ENCODE measurements around the gene SCAI.

The SCAI gene

DNA sequence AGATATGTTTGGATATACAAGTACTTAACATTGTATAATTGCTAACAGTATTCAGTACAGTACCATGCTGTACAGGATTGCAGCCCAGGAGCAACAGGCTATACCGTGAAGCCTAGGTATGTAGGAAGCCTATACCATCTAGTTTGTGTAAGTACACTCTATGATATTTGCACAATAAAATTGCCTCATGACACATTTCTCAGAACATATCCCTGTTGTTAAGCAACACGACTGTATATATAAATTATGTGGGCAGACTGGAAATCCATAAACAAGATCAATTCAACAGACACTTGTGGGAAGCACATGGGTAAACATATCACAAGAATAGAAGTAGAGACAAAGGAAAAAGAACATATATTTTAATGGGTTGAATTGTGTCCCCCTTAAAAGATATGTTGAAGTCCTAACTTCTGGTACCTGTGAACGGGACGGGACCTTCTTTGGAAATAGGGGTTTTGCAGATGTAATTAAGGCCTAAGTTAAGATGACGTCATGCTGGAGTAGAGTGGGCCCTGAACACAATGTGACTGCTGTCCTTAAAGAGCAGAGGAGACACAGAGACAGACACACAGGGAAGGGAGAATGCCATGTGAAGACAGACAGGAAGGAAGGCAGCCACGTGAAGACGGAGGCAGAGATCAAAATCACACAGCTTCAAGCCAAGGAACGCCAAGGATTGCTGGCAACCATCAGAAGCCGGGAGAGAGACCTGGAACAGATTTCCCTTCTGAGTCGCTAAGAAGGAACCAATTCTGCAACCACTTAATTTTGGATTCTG is 76.3 kb downstream of the SCAI start:
- no peak overlapping the region for H4K8ac ChIP-seq (ENCODE audit: low read length)
- H3K18ac ChIP-seq (ENCODE audit: low read depth in 1 of 2, low read length in 2 of 2): no peak overlapping the region
- H2AFZ ChIP-seq (ENCODE audit: low read depth, low read length): no peak overlapping the region
- H2BK12ac ChIP-seq (ENCODE audit: low read length in 2 of 2): peak overlapping the region in 1 of 2 experiments; percentile 31
- no peaks in the 10 kb centered on the region for H3K36me3 ChIP-seq (ENCODE audit: control insufficient read depth in 1 of 2, insufficient read depth in 2 of 2, low read depth in 1 of 2, low read length in 2 of 2)
- H3K27me3 ChIP-seq (ENCODE audit: control insufficient read depth in 1 of 2, insufficient read depth in 1 of 2, low read length in 2 of 2): no peaks in the 10 kb centered on the region
- H3K4ac ChIP-seq (ENCODE audit: low read depth in 1 of 2, low read length in 2 of 2): peak overlapping the region in 1 of 2 experiments; percentile 28
- H3K79me1 ChIP-seq (replicated peaks; ENCODE audit: low read length, poor library complexity, severe bottlenecking): no peaks in the 10 kb centered on the region
- no peaks in the 10 kb centered on the region for H3K4me1 ChIP-seq (ENCODE audit: control insufficient read depth, insufficient read depth, low read depth, low read length)
- H3K27ac ChIP-seq (ENCODE audit: low read length, poor library complexity, severe bottlenecking): no peak overlapping the region
- peak; percentile 59 for DNase-seq
- no peaks in the 10 kb centered on the region for H3K9me3 ChIP-seq (ENCODE audit: control insufficient read depth, low read length)
- H4K91ac ChIP-seq (ENCODE audit: low read length): no peak overlapping the region
- H3K9ac ChIP-seq (ENCODE audit: low read length): peak overlapping the region; percentile 57
- no peak overlapping the region for H2BK120ac ChIP-seq (ENCODE audit: low read depth, low read length)
- 78% methylated on average over 8 of the region's 10 CpGs for WGBS
- H2BK5ac ChIP-seq (ENCODE audit: low read depth, low read length, poor library complexity, severe bottlenecking): no peak overlapping the region
- H3K4me3 ChIP-seq (ENCODE audit: insufficient read depth in 1 of 2, low read depth in 1 of 2, low read length in 2 of 2): peak overlapping the region in 1 of 2 experiments; percentile 3
- H3K4me2 ChIP-seq (ENCODE audit: low read length, poor library complexity, severe bottlenecking): no peak overlapping the region
- H3K14ac ChIP-seq (ENCODE audit: low read length in 2 of 2): peak overlapping the region in 1 of 2 experiments; percentile 55
- no peak overlapping the region for H2AK5ac ChIP-seq (ENCODE audit: low read length, severe bottlenecking)
- no peak overlapping the region for H2BK15ac ChIP-seq (ENCODE audit: low read depth, poor library complexity, severe bottlenecking)
- no peak overlapping the region for H3K23ac ChIP-seq (ENCODE audit: low read length in 2 of 2)

DNA sequence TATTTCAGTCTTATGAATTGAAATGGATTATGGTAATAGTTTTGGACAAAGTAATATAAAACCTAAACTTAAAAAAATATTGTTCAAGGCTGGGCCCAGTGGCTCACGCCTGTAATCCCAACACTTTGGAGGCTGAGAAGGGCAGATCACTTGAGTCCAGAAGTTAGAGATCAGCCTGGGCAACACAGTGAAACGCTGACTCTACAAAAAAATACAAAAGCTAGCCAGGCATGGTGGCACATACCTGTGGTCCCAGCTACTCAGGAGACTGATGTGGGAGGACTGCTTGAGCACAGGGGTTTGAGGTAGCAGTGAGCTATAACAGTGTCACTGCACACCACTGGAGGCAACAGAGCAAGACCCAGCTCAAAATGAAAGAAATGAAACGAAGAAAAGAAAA is 81.9 kb downstream of the SCAI start:
- Histone ChIP-seq H3K14ac (ENCODE audit: low read length in 2 of 2) (no peak overlapping the region), H2BK12ac (ENCODE audit: low read length in 2 of 2) (no peak overlapping the region), H3K4me2 (ENCODE audit: low read length, poor library complexity, severe bottlenecking) (no peak overlapping the region), H3K27ac (ENCODE audit: low read length, poor library complexity, severe bottlenecking) (no peak overlapping the region), H3K23ac (ENCODE audit: low read length in 2 of 2) (no peak overlapping the region), H3K4me3 (ENCODE audit: insufficient read depth in 1 of 2, low read depth in 1 of 2, low read length in 2 of 2) (no peak overlapping the region), H4K8ac (ENCODE audit: low read length) (no peak overlapping the region), H2AK5ac (ENCODE audit: low read length, severe bottlenecking) (no peak overlapping the region), H3K27me3 (ENCODE audit: control insufficient read depth in 1 of 2, insufficient read depth in 1 of 2, low read length in 2 of 2) (no peaks in the 10 kb centered on the region), H3K79me1 (replicated peaks; ENCODE audit: low read length, poor library complexity, severe bottlenecking) (peaks cover 2% of the 10 kb centered on the region), H2AFZ (ENCODE audit: low read depth, low read length) (no peak overlapping the region), H2BK120ac (ENCODE audit: low read depth, low read length) (no peak overlapping the region), H3K4ac (ENCODE audit: low read depth in 1 of 2, low read length in 2 of 2) (no peak overlapping the region), H4K91ac (ENCODE audit: low read length) (no peak overlapping the region), H2BK5ac (ENCODE audit: low read depth, low read length, poor library complexity, severe bottlenecking) (no peak overlapping the region), H3K4me1 (ENCODE audit: control insufficient read depth, insufficient read depth, low read depth, low read length) (no peaks in the 10 kb centered on the region), H3K36me3 (ENCODE audit: control insufficient read depth in 1 of 2, insufficient read depth in 2 of 2, low read depth in 1 of 2, low read length in 2 of 2) (no peaks in the 10 kb centered on the region), H3K9me3 (ENCODE audit: control insufficient read depth, low read length) (no peaks in the 10 kb centered on the region), H3K9ac (ENCODE audit: low read length) (no peak overlapping the region), H3K18ac (ENCODE audit: low read depth in 1 of 2, low read length in 2 of 2) (no peak overlapping the region), H2BK15ac (ENCODE audit: low read depth, poor library complexity, severe bottlenecking) (no peak overlapping the region)
- no peak for DNase-seq
- WGBS: 98% methylated on average over 2 of the region's 3 CpGs

DNA sequence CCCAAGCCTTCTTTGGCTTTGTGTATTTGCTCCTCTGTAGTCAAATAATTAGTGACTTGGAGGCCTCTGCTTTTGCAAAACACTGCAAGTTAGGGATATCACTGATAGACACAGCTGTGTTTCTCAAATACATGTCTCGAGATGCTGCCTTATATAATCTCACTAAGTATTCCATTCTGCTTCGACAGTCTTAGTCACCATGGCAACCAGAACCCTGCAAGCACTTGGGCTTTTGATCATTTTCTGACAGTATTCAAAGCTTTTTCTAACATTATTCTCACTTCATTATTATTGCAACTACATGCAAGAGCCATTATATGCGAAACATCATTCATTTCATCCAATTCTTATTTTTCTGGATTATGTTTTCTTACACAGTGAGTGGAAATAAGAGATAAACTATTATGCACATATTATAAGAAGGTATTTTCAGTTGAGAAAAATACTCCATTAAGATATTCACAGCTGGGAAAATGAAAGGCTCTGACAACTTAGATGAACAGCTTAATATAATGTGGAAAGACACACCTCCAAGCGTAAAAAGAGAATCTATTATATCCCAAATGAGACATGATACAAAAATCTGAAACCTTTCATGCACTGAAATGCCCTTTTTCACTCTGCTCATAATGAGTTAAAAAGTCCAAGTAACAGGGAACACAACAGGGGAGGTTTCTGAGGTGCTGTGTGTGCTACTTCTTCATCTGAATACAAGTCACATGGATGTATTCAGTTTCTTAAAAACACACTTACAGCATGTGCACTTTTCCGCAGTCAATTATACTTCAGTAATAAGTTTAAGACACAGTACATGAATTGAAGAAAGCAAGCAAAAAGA is 93.9 kb downstream of the SCAI start:
- 94% methylated on average over 3 of the region's 5 CpGs for WGBS
- no peak overlapping the region for H3K4me2 ChIP-seq (ENCODE audit: low read length, poor library complexity, severe bottlenecking)
- no peak overlapping the region for H2BK12ac ChIP-seq (ENCODE audit: low read length in 2 of 2)
- DNase-seq: no peak
- no peak overlapping the region for H2BK5ac ChIP-seq (ENCODE audit: low read depth, low read length, poor library complexity, severe bottlenecking)
- H3K9ac ChIP-seq (ENCODE audit: low read length): no peak overlapping the region
- H2AK5ac ChIP-seq (ENCODE audit: low read length, severe bottlenecking): no peak overlapping the region
- H3K36me3 ChIP-seq (ENCODE audit: control insufficient read depth in 1 of 2, insufficient read depth in 2 of 2, low read depth in 1 of 2, low read length in 2 of 2): peaks cover 2 to 5% of the 10 kb centered on the region in 2 experiments
- H3K4me3 ChIP-seq (ENCODE audit: insufficient read depth in 1 of 2, low read depth in 1 of 2, low read length in 2 of 2): no peak overlapping the region
- H3K14ac ChIP-seq (ENCODE audit: low read length in 2 of 2): no peak overlapping the region
- no peak overlapping the region for H3K18ac ChIP-seq (ENCODE audit: low read depth in 1 of 2, low read length in 2 of 2)
- peaks cover 3% of the 10 kb centered on the region for H3K79me1 ChIP-seq (replicated peaks; ENCODE audit: low read length, poor library complexity, severe bottlenecking)
- no peak overlapping the region for H3K23ac ChIP-seq (ENCODE audit: low read length in 2 of 2)
- H2BK120ac ChIP-seq (ENCODE audit: low read depth, low read length): no peak overlapping the region
- no peak overlapping the region for H4K91ac ChIP-seq (ENCODE audit: low read length)
- no peak overlapping the region for H2AFZ ChIP-seq (ENCODE audit: low read depth, low read length)
- H2BK15ac ChIP-seq (ENCODE audit: low read depth, poor library complexity, severe bottlenecking): no peak overlapping the region
- H3K9me3 ChIP-seq (ENCODE audit: control insufficient read depth, low read length): no peaks in the 10 kb centered on the region
- no peaks in the 10 kb centered on the region for H3K4me1 ChIP-seq (ENCODE audit: control insufficient read depth, insufficient read depth, low read depth, low read length)
- H3K4ac ChIP-seq (ENCODE audit: low read depth in 1 of 2, low read length in 2 of 2): no peak overlapping the region
- H4K8ac ChIP-seq (ENCODE audit: low read length): no peak overlapping the region
- H3K27me3 ChIP-seq (ENCODE audit: control insufficient read depth in 1 of 2, insufficient read depth in 1 of 2, low read length in 2 of 2): no peaks in the 10 kb centered on the region
- H3K27ac ChIP-seq (ENCODE audit: low read length, poor library complexity, severe bottlenecking): no peak overlapping the region

DNA sequence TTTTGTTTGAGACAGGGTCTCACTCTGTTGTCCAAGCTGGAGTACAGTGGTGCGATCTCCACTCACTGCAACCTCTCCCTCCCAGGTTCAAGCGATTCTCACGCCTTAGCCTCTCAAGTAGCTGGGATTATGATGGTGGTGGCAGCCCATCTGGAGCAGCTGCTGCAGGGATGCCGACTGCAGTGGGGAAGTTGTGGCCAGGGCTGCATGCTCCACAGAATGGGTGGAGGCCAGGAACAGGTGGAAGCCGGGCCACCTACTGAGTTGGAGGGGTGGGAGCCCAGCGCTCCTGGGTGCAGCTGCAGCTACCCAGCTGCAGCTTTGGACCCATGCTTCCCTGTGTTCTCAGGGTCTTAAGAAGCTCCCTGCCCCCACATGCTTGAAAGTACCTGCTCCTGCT is 99.7 kb downstream of the SCAI start:
- no peak overlapping the region for H2BK5ac ChIP-seq (ENCODE audit: low read depth, low read length, poor library complexity, severe bottlenecking)
- H4K8ac ChIP-seq (ENCODE audit: low read length): no peak overlapping the region
- no peak overlapping the region for H3K18ac ChIP-seq (ENCODE audit: low read depth in 1 of 2, low read length in 2 of 2)
- no peak overlapping the region for H3K27ac ChIP-seq (ENCODE audit: low read length, poor library complexity, severe bottlenecking)
- peaks cover 2 to 15% of the 10 kb centered on the region in 2 experiments for H3K36me3 ChIP-seq (ENCODE audit: control insufficient read depth in 1 of 2, insufficient read depth in 2 of 2, low read depth in 1 of 2, low read length in 2 of 2)
- no peak overlapping the region for H2AK5ac ChIP-seq (ENCODE audit: low read length, severe bottlenecking)
- H3K4me1 ChIP-seq (ENCODE audit: control insufficient read depth, insufficient read depth, low read depth, low read length): no peaks in the 10 kb centered on the region
- no peak overlapping the region for H3K4me3 ChIP-seq (ENCODE audit: insufficient read depth in 1 of 2, low read depth in 1 of 2, low read length in 2 of 2)
- no peak overlapping the region for H3K14ac ChIP-seq (ENCODE audit: low read length in 2 of 2)
- no peaks in the 10 kb centered on the region for H3K9me3 ChIP-seq (ENCODE audit: control insufficient read depth, low read length)
- H3K4me2 ChIP-seq (ENCODE audit: low read length, poor library complexity, severe bottlenecking): no peak overlapping the region
- no peak overlapping the region for H3K4ac ChIP-seq (ENCODE audit: low read depth in 1 of 2, low read length in 2 of 2)
- no peak overlapping the region for H4K91ac ChIP-seq (ENCODE audit: low read length)
- WGBS: 100% methylated on average over 6 of the region's 6 CpGs
- H2BK15ac ChIP-seq (ENCODE audit: low read depth, poor library complexity, severe bottlenecking): no peak overlapping the region
- H2BK120ac ChIP-seq (ENCODE audit: low read depth, low read length): no peak overlapping the region
- H3K79me1 ChIP-seq (replicated peaks; ENCODE audit: low read length, poor library complexity, severe bottlenecking): peaks cover 3% of the 10 kb centered on the region
- DNase-seq: no peak
- H2AFZ ChIP-seq (ENCODE audit: low read depth, low read length): no peak overlapping the region
- no peak overlapping the region for H3K9ac ChIP-seq (ENCODE audit: low read length)
- H3K23ac ChIP-seq (ENCODE audit: low read length in 2 of 2): no peak overlapping the region
- no peak overlapping the region for H2BK12ac ChIP-seq (ENCODE audit: low read length in 2 of 2)
- H3K27me3 ChIP-seq (ENCODE audit: control insufficient read depth in 1 of 2, insufficient read depth in 1 of 2, low read length in 2 of 2): no peaks in the 10 kb centered on the region
